ENCODE results near the gene PDK3.

Gene PDK3

DNA sequence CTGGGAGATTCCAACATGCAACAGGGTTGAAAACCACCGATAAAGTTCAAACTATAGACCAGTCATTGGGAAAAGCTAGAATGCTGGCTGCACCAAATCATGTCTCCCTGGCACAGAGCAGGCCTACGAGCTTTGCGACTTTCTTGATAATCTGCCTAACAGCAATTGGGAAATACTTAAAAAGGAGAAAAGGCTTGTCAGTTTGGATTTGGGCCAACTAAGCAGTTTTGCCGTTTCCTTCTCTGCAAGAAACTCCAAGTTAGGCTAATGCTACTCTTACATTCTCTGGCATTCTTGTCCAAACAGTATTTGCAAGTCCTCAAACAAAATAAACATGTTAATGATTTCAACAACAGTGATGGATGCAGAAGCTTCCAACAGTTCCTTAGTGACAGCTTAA is 87.9 kb downstream of the PDK3 start:
- DNase-seq (ENCODE audit: low spot score) = no peak

DNA sequence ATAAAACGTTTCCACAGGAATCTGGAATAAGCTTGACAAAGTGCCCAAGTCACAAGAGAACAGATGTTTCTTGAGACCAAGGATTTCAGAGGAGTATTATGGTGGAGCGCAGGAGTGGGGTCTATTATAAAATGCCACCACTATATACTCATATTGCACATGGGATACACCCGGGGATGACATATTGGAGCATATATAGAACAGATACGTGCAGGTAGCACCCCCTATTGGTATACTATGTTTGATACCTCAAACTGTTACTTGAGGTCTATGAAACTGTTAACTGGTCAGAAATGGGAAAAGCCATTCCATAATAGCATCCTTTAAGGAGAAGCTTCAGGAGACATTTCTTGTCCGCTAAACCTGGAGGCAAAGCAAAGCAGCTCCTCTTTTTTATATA is 96.0 kb downstream of the PDK3 start:
- DNase-seq (ENCODE audit: low spot score) = peak; percentile 4

DNA sequence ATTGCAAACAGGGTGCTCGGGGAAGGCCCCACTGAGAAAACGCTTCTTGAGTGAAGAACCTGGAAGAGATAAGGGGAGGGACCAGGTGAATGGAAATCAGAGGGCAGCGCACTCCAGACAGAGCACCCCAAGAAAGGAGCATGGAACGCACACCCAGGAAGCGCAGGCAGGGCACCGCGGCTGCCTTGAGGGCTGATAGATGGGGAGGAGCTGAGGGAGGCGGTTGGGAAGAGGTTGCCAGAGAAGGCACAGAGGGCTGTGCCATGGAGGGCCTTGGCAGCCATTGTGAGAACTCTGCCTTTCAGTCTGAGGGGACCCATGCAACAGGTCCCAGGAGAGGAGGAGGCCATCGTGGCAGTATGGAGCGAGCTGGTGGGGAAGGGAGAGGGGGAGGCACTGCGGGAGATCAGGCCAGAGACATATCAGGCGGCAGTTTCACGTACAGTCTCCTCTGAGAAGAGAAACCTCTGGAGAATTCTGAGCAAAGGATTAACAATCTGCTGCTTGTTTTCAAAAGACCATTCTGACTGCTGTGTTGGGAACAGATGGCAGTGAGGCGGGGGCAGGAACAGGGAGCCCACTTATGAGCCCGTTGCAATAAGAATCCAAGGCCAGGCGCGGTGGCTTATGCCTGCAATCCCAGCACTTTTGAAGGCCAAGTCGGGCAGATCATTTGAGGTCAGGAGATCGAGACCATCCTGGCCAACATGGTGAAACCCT is 98.4 kb downstream of the PDK3 start:
- DNase-seq (ENCODE audit: low spot score) = no peak

DNA sequence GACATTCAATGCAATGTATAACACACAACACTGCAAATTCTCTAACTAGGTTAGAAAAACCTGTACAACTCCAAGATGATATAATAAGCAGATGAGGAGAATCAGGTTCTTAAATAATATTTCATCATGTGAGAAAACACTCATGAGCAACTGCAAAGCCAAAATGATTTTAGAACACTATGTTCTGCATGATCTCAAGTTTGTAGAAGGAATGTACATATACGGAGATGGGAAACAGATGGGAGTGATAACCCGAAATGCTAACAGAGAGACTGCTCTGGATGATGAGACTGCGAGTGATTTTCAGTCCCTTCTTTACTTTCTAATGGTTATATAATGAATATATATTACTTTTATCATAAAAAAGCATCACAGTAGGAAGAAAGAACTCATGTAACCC is 101.2 kb downstream of the PDK3 start:
- no peak for DNase-seq (ENCODE audit: low spot score)

DNA sequence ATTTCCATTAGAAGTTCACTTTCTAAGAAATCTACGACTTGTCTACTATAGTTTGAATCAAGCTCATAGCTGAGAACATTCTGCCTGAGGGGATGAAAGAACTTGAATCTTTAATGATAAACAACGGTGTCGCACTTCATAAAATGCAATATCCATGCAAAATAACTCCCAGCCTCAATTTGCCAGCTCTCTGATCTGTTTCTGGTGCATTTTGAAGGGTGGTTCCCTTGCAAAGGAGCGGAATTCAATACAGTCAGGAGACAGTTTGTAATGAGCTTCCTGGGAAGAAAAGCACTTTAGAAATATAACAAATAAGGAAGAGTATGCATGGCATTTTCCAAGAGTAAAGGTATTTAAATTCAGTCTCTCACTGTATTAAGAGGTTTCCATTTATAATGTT is 102.1 kb downstream of the PDK3 start:
- no peak for DNase-seq (ENCODE audit: low spot score)

DNA sequence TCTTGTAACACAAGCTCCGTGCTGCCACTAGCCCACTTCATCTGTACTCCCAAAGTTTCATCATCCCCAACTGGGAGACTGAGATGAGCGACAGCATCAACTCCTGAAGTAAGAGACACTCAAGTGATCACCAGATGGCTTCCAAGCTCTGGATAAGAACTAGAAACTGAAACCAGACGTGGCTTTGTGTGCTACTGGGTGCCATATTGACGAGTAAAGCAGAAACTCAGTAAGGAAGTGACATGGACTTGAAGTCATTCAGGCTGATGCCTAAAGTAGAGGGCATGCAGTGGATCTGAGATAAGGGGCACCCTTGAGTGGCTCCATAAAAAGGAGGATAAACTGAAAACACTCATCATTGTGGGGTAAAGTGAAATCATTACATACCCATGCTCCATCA is 109.7 kb downstream of the PDK3 start:
- DNase-seq (ENCODE audit: low spot score) = no peak

DNA sequence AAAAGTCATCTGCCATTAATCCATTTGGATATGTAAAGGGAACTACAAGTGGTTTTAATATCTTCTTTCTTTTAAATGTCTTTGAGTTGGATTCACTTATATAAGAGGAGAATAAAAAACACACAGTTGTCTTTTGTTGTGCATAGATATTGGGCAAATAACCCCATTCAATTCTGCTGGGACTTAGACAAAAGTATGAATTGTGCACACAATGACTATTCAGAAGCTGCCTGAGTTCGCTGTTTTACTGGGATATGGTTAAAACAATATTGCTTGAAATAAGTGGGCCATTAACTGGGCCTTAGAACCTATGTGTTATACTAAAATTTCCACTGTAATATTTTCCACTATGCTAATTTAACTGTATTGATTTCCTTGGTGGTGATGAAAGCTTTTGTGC is 110.4 kb downstream of the PDK3 start:
- no peak for DNase-seq (ENCODE audit: low spot score)

DNA sequence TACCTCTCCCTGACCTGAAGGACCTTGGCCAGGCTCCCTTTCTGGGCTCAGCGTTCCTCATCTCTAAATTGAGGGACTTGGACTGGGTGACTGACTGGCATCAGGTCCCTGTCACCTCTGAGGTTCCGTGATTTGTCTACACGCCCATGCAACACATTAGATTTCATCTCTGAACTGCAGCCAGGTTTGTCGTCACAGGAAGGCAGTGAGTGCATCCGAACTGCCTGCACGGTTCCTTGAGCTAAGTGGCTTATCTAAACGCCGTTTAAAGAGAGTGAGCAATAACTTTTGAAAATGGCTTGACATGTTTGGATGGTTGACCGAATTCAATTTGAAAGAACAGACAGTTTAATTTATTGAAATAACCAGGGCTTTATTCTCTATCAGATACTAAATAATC is 112.0 kb downstream of the PDK3 start:
- DNase-seq (ENCODE audit: low spot score) = no peak

All from AG08395 (cell line).